ENCODE data around the gene PDXDC1. TPM values are rescaled to one million over a fixed set of nuclear protein-coding genes. Genes with fewer than 3 reads are reported as not detected.
"Not testable (repeated sequence)": the region's sequence is repeated elsewhere in the genome, so short reads cannot be mapped to it uniquely, and the experiment has no call there.

PDXDC1 gene
- total RNA-seq, 1 donor from 2014 or later: 55.5 TPM

DNA sequence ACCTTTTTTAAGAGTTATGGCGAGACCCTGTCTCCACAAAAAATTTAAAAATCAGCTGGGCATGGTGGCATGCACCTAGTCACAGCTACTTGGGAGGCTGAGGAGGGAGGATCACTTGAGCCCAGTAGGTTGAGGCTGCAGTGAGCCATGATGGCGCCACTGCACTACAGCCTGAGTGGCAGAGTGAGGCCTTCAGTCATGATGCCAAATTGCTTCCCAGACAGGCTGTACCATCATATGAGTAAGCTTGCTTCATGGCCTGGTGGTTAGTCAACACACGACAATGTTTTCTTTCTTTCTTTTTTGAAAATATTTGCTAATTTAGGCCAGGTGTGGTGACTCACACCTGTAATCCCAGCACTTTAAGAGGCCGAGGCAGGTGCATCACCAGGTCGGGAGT lies 68.5 kb downstream of the PDXDC1 start:
- DNase-seq (ENCODE audit: low read depth): no peak
- Histone ChIP-seq H3K36me3 (ENCODE audit: control insufficient read depth, insufficient read depth, low read length) (peaks cover 1% of the 10 kb centered on the region), H3K27me3 (ENCODE audit: control insufficient read depth, insufficient read depth, low read length) (no peaks in the 10 kb centered on the region), H3K4me3 (ENCODE audit: low read depth, low read length) (no peak overlapping the region)
- TF ChIP-seq, protein P1, sequence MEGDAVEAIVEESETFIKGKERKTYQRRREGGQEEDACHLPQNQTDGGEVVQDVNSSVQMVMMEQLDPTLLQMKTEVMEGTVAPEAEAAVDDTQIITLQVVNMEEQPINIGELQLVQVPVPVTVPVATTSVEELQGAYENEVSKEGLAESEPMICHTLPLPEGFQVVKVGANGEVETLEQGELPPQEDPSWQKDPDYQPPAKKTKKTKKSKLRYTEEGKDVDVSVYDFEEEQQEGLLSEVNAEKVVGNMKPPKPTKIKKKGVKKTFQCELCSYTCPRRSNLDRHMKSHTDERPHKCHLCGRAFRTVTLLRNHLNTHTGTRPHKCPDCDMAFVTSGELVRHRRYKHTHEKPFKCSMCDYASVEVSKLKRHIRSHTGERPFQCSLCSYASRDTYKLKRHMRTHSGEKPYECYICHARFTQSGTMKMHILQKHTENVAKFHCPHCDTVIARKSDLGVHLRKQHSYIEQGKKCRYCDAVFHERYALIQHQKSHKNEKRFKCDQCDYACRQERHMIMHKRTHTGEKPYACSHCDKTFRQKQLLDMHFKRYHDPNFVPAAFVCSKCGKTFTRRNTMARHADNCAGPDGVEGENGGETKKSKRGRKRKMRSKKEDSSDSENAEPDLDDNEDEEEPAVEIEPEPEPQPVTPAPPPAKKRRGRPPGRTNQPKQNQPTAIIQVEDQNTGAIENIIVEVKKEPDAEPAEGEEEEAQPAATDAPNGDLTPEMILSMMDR (IDR thresholded peaks at IDR 0.05; ENCODE audit: insufficient read depth, low read length, poor library complexity, severe bottlenecking): no peak

DNA sequence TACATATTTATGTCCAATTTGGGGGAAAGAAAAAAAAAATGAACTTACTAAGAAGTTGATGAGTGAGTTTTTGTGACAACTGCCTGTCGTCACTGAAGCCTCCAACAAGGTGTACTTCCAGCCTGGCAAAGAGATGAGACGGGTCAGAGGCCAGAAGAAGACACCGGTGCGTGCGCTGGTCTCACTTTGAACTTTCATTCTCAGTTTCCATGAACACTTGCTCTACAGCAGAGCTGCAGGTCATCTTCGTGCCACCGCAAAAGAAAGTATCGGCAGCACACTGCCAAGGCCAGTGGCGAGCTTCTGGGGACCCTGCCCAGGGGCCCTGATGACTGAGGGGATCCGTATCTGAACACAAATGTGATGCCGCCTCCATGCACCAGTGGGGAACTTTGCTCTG lies 69.5 kb downstream of the PDXDC1 start:
- no peak overlapping the region for H3K4me3 ChIP-seq (ENCODE audit: low read depth, low read length)
- H3K27me3 ChIP-seq (ENCODE audit: control insufficient read depth, insufficient read depth, low read length): no peaks in the 10 kb centered on the region
- peaks cover 1% of the 10 kb centered on the region for H3K36me3 ChIP-seq (ENCODE audit: control insufficient read depth, insufficient read depth, low read length)
- TF ChIP-seq, protein P1 (IDR thresholded peaks at IDR 0.05; ENCODE audit: insufficient read depth, low read length, poor library complexity, severe bottlenecking): no peak
- no peak for DNase-seq (ENCODE audit: low read depth)

DNA sequence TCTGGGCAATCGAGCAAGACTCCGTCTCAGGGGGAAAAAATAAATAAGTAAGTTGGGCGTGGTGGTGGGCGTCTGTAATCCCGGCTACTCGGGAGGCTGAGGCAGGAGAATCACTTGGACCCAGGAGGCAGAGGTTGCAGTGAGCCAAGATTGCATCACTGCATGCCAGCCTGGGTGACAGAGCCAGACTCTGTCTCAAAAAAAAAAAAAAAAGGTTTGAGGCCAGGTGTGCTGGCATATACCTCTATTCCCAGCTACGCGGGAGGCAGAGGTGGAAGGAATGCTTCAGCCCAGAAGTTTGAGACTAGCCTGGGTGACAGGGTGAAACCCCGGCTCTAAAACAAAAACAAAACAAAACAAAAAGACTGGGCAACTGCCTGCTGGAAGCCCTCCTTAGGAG lies 70.4 kb downstream of the PDXDC1 start:
- not testable (repeated sequence) for H3K27me3 ChIP-seq (ENCODE audit: control insufficient read depth, insufficient read depth, low read length); DNase-seq (ENCODE audit: low read depth); H3K4me3 ChIP-seq (ENCODE audit: low read depth, low read length); H3K36me3 ChIP-seq (ENCODE audit: control insufficient read depth, insufficient read depth, low read length)

DNA sequence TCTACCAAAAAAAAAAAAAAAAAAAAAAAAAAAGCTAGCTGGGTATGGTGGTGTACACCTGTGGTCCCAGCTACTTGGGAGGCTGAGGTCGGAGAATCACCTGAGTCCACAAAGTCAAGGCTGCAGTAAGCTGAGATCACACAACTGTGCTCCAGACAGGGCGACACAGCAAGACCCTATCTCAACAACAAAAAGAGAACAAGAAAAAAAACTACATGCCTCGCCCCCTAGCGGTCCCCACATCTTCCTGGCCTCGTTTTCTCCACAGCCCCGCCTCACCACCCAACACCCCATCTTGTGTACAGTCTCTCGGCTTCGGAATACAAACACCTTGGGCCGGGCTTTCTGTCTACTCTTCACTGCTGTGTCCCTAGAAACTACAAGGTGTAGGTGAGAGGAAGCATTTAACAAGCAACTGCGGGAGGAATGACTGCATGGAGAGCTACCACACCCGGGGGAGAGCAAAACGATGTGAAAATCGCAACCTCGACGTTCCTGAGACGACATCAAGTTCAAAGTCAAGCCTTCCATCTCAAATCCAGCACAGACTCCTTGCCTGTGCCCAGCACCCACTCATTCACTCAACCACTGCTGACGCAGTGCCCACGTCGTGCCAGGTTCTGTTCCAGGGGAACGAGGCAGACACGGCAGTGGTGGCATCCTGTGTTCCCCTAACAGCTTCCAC lies 72.0 kb downstream of the PDXDC1 start:
- Histone ChIP-seq H3K27me3 (ENCODE audit: control insufficient read depth, insufficient read depth, low read length) (no peaks in the 10 kb centered on the region), H3K36me3 (ENCODE audit: control insufficient read depth, insufficient read depth, low read length) (peaks cover 1% of the 10 kb centered on the region), H3K4me3 (ENCODE audit: low read depth, low read length) (no peak overlapping the region)
- TF ChIP-seq, protein P1 (IDR thresholded peaks at IDR 0.05; ENCODE audit: insufficient read depth, low read length, poor library complexity, severe bottlenecking): no peak
- DNase-seq (ENCODE audit: low read depth): no peak

DNA sequence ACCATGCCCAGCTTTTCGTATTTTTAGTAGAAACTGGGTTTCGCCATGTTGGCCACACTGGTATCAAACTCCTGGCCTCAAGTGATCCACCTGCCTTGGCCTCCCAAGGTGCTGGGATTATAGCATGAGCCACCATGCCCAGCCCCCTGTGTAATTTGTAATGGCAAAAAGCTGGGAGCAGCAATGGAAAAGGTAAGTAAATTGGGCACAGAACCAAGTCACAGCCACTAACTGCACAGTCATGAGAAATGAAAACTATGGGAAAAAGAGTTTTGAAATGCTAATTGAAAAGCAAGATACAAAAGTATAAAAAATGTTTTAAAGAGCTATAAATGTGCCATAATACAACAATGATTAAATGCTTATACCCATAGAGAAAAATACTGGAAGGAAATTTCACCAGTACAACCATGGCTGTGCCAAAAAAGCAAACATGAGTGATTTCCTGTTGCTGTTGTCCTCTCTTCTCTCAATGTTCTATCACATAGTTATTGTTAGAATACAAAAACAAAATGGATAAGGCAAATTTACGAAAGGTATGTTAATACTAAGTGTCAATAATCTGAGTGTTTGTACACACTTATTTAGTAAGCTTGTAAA lies 74.9 kb downstream of the PDXDC1 start:
- no peaks in the 10 kb centered on the region for H3K27me3 ChIP-seq (ENCODE audit: control insufficient read depth, insufficient read depth, low read length)
- no peak overlapping the region for H3K4me3 ChIP-seq (ENCODE audit: low read depth, low read length)
- H3K36me3 ChIP-seq (ENCODE audit: control insufficient read depth, insufficient read depth, low read length): peaks cover 1% of the 10 kb centered on the region
- no peak for DNase-seq (ENCODE audit: low read depth)
- TF ChIP-seq, protein P1 (IDR thresholded peaks at IDR 0.05; ENCODE audit: insufficient read depth, low read length, poor library complexity, severe bottlenecking): no peak

DNA sequence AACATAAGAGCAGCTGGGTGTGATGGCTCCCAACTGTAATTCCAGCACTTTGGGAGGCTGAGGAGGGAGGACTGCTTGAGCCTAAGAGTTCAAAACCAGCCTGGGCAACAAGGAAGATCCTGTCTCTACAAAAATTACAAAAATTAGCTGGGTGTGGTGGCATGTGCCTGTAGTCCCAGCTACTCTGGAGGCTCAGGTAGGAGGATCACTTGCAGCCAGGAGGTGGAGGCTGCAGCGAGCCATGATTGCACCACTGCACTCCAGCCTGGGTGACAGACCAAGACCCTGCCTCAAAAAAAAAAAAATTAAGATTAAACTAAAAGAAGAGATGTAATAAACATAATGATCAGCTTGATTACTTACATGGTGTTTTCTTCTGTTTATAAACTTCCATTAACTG lies 75.6 kb downstream of the PDXDC1 start:
- H3K27me3 ChIP-seq (ENCODE audit: control insufficient read depth, insufficient read depth, low read length); DNase-seq (ENCODE audit: low read depth); H3K4me3 ChIP-seq (ENCODE audit: low read depth, low read length); H3K36me3 ChIP-seq (ENCODE audit: control insufficient read depth, insufficient read depth, low read length): not testable (repeated sequence)

Measured in kidney epithelial cell (primary cell).